NCI-H524 (cell line): Measurements from ENCODE around the gene MAL.

ENCODE experiments used
- DNase-seq, 2 experiments: peaks; one replicate each; lab custom pipeline; 2025; lab: John Stamatoyannopoulos, UW

The MAL gene

DNA sequence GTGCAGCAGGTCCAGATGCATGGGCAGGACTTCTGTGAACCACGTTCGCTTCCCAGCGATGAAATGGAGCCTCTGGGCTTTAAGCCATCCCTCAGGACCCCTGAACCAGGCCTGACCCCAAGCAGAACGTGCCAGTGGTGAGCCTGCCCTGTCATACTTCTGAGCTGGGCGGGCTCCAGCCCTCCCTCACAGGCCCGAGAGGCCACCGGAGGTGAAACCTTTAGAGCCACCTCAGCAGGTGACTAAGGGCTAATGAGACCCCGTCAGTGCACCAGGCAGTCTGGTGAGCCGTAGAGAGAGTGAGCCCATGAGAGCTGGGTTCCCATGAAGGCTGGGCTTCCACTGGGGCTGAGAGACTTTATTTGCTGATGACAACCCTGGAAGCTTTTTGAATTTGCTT is 8.9 kb upstream of the MAL start:
- DNase-seq = no peak

DNA sequence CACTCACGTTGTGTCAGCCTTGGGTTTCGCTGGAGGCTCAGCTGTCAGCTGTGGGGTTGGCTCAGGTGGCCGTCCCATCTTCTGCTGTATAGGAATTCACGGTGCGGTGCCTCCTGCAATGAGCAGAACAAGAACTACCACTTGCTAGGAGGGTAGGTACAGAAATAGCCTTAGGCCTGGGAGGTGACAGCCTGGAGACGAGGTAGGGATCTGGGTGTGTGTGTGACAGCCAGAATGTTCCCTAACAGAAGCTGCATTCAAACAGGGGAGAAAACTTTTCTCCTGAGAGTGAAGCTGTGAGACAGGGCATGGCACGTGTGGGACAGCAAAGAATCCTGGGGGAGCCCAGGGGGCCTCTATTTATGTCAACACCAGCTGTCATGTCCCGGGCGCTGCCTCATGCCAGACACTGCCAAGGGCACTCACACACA is 8.4 kb upstream of the MAL start:
- DNase-seq = peak; percentile 11 to 45

DNA sequence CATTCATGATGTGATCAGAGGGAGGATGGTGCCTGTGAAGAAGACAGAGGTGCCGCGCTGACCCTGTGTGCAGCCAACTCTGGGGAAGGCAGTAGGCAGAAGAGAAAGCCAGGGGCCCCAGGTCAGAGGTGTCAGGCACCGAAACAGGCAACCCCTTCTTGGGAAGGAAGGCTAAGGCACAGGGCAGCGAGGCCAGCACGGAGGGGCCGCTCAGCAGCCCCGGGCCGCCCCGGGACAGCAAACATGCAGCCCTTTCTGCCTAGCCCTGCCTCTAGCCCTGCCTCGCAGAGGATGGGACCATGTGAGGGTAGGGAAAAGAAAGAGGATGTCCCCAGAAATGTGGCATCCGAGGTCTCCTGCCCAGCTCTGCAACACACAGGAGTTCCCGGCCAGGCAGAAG is 7.7 kb upstream of the MAL start:
- DNase-seq = no peak

DNA sequence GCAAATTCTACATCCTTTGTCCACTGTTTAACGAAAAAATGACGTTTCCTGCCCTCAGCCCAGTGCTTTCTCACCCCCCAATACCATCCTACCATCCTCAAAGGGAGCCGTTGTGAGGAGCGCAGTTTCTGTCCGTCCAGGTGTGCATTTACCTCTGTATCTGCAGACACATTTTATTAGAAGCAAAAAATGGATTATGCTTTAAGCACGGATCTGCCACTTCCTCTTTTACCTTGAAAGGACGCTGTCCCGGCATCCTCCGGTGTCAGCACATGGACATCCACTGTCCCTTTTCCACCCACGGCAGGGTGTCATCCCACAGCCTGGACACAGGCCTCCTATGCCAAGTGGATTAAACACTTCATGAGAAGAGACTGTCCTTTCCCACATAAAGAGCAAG is 7.2 kb upstream of the MAL start:
- no peak for DNase-seq

DNA sequence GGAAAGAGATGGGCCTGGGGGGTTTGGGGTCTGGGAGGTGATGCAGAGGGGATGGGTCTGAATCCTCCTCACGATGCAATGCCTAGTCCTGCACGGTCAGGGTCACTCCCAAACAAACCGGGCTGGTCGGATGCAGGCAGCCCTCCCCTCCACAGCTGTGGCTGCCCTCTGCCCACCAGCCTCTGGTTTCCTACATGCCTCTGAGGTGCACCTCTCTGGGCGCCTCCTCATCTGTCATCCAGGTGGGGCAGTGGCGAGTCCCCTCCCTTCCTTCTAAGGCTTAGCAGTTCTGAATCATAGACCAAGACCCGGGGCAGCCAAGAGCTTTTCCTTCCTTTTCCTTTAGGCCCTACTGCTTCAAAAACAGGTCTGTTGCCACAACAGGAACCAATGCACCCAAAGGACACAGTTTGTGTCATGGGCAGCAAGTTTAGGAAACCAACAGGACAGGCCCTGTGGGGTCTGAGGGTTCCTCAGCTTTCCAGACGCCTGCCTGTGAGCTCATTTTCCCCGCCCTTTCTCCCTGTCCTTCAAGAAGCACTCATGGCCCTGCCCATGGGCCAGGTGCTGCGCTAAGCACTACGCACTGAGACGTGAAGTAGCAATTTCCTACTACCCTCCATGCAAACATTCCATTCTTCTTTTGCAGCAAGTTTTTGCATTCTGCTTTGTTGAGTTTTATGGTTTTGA is 6.5 kb upstream of the MAL start:
- DNase-seq = no peak

DNA sequence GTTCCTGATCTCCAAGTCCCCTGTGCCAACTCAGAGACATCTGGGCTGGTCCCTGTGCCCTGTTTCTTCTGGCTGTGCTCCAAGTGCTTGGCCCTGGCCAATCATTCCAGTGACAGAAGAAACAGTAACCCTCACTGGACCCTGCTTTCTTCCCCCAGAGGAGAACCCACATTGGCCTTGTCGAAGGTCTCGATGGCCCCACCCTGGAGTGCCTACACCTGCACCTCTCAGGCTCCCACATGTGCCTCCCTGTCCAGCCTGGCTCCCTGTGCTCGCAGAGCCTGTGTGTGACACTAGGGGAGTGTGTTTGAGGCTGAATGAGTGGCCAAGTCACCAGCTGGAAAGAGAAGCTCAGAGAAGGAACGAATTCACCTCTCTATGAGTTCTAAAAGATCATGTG is 5.9 kb upstream of the MAL start:
- peak in 1 of 2 experiments; percentile 25 for DNase-seq

DNA sequence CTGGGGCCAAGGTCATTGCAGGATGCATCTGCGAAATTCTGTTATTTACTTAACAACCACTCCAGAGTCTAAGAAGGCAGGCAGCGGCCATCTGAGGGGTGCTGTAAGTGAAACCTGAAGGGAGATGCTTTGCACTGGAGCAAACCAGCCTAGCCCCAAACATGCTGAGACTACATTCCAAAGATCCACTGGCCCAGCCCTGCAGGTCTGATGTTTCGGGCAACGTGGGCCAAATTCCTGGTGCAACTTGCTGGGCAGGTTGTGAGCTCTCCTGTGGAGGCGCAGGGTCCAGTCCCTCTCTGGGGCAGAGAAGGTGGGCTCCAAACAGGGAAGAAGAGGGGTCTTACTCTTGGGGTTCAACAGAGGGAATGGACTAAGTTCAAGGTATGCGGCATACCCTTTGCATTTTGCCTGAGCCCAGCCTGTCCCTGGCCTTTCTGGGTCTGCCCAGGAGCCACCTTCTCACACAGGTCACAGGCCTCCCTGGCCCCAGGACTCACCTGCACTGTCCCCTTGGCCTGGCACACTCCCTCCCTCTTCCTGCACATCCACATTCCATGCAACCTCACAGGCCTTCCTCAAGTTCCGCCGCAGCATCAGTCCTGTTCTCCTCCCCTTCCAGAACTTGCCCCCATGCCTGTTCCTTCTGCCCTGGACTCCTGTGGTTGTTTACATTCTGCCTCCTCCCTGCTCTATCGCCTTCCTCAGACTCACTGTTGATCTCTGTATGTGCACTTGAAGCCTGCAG is 5.1 kb upstream of the MAL start:
- no peak for DNase-seq

DNA sequence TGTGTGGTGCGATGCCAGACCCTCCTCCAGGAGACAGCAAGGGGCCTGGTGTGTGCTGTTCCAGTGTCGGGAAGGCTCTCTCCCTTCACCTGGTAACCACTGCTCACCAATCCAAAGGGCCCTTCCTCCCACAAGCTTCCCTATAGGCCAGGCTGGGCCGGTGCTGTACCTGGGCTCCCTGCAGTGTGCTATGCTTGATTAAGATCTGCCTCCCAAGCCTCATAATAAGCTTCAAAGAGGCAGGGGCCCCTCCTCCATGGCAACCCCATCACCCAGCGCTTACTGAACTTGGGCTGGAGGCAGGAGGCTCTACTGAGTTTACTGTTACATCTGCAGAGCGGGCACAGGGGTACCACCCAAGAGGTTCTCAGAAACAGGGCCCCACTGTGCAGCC is 4.5 kb upstream of the MAL start:
- no peak for DNase-seq

DNA sequence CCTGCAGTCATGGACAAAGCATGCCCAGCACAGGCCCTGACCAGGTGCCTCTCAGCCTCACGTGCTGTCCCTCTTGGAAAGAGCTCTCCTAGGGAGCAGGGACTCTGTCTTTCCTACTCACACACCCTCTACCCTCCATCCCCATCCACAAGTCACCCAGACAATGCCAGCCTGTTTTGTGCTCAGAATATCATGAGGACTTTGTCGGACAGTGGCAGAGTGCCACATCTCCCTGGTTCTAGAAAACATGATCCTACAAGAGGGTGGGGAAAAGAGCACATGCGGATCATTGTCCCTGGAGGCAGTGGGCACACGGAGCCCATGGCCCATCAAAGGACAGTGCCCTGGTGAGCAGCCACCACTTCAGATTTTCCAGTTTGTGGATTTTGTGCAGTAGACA is 3.7 kb upstream of the MAL start:
- no peak for DNase-seq

DNA sequence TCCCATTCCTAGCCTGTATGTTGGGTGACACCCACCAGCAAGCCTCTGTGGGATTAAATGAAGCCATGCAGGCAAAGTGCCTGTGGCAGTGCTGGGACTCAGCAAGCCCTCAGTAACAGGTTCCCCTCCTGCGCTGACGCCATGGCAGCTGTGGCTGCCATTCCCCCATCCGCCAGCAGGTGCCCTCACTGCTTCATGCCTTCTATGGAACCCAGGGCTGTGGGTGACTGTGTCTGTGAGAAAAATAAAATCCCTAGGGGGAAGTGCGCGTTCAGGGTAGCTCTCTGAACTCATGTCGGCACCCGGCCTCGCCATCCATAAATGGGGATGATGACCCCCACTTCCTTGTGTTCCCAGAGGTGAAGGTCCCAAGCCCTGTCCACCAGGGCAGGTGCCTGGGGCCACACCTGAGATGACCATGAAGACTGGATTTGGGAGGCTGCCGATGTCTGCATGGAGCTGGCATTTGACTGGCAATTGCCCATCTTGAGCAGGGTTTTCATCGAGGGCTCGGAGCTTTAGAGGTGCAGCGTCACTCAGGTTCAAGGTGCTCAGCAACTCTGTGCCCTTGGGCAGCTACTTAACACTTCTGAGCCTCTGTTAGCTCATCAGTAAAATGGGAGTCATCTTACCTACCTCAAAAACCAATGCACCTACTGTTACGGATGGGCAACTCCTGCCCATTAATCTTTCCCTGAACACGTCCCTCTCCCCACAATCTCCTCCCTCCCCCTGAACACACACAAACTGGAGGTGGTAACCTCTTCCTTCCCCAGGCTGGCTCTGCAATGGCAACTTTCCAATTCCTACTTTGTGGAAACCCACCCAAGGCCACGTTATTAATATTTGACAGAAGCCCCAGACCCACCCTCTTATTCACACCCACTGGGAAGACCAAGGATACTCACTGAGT is 2.9 kb upstream of the MAL start:
- DNase-seq = peak; percentile 32 to 82

DNA sequence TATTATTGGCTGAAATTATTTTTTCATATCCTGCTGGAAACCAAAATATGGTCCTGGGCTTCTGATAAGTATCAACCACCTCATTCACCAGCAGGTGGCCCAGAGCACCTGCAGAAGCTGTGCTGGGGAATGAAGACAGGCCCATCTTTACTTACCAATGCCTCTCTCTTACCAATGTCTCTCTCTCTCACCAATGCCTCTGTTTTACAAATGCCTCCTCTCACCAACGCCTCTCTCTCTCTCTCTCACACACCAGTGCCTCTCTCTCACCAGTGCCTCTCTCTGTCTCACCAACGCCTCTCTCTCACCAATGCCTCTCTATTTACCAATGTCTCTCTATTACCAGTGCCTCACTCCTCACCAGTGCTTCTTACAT is 2.3 kb upstream of the MAL start:
- DNase-seq = peak in 1 of 2 experiments; percentile 14

DNA sequence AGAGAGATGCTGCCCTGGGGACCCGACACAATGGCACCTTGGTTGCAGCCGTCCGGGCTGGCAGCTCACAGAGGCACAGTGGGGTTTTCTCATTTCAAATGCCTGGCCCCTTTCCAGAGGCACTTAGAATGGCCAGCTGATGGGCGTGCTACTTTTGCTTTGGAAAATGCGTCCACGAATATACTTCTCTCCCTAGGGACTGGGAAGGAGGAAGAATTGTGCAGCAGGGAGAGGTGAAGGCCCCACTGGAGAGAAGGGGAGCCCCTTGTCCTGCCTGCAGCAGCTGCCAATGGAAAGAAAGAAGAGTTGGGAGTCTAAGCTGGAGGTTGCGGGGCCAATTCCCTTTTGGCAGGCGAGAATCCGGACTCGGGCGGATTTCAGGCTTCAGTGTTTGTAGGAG is 1.1 kb upstream of the MAL start:
- DNase-seq = peak in 1 of 2 experiments; percentile 11

DNA sequence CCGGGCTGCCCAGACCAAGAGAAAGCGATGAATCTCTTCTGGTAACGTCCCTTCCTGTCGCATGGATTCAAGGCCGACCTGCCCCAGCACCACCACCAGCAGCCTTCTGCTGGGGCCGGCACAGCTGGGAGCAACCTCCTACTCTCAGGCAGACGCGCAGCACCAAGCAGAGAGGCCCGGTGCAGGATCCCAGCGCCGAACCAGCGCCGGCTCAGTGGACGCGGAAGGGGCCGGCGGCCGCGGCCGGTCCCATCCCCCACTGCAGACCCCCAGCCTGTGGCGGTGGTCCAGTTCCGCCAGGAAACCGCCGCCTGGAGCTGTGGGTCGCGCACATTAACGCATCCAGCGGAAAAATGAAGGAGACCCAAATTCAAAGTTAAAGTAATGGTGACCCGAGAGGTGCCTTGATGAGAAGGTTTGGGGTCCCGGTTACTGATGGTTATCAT is 525 bp upstream of the MAL start:
- peak in 1 of 2 experiments; percentile 15 for DNase-seq

DNA sequence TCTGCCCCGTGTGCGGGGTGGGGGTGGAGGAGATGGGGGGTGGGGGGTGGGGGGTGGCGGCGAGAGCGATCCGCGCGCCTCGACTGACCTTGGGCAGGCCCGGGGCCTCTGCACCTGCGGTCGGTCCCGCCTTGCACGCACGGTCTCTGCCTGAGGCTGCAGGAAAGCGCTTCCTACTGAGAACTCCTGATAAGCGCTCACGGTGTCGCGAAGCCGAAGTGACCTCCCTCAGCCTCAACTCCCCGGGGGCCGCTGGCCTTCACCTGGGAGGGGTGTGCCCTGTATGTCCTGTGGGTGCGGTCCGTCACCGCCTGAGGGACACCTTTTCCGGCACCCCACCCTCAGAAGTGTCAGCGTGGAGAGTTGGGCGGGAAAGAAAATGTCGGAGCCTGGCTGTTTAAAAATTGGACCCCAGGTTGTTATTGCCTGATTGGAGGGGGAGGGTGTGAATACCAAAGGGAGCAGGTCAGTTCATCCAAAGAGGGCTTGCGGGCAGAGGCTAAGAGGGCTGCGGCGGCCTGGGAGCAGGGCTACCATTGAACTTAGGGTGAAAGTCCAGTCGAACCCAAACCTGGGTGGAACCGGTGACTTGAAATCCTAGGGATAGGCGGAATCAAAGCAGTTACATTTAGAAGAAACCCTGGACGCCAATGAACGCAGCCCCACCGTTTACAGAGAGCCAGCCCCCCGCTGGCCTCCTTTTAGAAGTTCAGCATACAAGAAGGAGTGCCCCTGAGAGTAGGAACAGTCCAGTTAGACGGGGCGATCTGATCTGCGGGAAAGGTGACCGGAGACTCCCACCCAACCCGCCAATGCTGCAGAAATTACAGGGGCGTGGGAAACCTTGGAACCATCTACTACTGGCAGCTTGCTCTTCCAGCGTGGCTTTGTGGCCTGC is 1.2 kb downstream of the MAL start:
- peak in 1 of 2 experiments; percentile 2 for DNase-seq

DNA sequence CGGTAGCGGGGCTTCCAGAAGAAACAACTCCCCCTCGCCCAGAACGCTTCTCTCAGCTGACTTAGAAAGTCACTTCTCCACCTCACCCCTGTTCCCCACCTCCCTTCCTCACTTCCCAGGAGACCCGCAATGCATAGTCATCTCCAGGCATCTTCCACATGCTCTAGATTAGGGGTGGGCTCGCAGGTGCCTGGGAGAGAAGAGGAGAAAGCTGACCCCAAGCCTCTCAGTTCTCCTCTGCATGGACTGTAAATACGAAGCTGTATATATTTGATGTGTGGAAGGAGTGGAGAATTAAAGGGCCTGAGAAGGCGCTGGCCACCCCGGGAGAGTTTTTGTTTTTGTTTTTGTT is 1.8 kb downstream of the MAL start:
- DNase-seq = no peak

DNA sequence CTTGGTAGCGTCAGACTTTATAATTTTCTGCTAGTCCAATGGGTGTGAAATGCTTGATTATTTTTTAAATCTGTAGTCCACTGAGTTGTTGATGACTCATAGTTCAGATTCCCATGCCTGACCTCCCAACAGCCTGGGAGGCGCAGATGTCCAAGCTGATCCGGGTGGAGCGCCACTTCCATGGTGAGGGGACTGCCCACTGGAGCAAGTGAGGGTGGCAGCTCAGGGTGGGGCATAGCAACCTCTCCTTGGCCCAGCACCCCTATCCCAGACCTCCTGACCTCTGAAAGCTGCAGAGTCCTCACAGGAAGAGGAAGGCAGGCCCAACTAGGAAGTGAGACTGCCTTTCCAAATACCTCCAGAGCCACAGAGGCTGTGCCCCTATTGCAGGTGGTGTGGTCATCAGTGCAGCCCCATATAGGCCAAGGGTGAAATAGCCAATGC is 4.4 kb downstream of the MAL start:
- no peak for DNase-seq

DNA sequence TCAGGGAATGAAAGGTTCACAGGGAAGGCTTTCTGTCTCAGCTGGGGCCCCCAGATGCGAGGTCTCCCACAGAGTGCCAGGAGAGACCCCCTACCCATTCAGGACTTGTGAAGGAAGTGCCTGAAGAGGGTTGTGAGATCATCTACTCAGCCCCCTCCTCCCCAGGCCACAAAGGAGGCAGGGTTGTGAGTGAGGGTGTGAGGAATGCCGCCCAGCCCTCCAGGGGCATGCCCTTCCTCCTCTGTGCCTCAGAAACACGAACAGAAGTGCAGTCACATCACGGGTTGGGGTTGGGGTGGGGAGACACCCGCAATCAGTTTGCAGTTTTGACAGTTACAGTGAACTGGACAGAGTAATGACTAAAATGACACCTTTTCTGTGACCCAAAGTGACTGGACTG is 5.0 kb downstream of the MAL start:
- DNase-seq = no peak

DNA sequence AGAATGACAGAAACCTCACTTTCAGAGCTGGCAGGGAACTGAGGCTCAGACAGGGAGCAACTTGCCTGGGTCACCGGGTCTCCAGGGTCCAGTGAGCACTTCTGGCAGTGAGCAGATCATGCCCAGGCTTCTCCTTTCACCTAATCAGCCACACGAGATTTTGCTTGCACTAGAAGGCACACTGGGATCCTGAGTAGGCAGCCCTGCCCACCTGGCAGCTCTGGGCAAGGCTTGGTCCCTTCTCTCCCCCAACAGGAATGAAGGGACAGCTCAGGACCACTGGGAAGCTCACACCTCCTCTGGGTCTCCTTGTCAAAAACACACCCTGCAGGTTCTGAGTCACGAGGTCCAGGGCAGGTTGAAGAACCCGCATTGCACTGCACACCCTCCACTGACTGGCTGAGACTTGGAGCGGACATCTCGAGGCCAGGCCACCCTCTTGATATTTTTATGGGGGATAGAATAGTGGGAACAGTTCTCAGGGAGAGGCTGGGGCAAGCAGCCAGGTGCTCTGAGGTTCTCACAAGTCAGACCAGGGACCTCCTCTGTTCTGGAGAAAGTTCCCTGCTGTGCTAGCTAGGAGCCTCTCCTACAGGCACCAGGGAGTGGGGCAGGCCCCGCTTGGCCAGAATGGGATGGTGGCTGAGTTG is 5.7 kb downstream of the MAL start:
- no peak for DNase-seq

DNA sequence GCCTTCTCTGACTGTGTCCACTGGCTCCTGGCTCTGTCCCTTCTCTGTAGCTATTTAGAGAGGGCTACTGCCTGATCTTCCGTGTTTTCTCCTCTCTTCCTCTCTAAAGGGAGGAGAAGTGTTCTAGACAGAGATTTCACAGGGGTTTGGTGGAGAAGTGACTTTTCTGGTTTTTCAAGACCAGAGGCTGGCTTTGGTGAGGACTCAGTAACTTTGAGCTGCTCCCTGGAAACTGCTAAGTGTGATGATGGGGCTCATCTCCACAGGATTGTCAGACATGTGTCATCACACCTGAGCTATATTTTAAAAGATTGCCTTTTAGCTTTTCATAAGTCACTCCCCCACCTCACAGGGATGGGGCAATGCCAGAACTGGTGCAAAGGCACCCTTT is 6.2 kb downstream of the MAL start:
- no peak for DNase-seq

DNA sequence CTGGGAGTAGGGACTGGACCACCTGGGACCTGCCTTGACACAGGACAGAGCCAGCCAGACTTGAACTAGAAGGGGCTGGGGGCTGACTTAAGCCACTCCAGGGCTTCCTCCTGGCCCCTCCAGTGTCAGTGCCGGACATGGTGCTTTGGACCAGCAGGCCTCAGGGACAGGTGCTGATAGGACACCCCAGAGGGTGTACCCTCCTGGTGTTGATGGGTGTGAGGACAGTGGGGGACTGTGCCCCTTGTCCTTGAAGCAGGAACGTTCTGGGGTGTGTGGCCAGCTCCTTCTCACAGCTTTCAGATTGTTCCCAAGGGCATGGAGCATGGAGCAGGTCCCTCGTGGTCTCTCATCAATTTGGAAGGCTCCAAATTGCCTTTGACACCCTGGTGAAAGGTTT is 6.8 kb downstream of the MAL start:
- DNase-seq = no peak
